Measurements from ENCODE around the gene ENTPD5.
A peak's percentile ranks its signal among the peaks of the same experiment; 100 is the strongest.

The ENTPD5 gene

GRCh38 chr14:74049876-74050495, 30.9 kb upstream of the ENTPD5 start:
- Histone ChIP-seq H3K27me3 (ENCODE audit: insufficient read depth, low read length, poor library complexity) (no peaks in the 10 kb centered on the region), H3K4me2 (ENCODE audit: low read length) (no peak overlapping the region)

GRCh38 chr14:74048281-74048680, 29.2 kb upstream of the ENTPD5 start:
- H2AK5ac ChIP-seq (ENCODE audit: low read length), result no peak overlapping the region
- H3K27ac ChIP-seq (ENCODE audit: low read depth, low read length), result no peak overlapping the region
- no peak overlapping the region for H3K18ac ChIP-seq (ENCODE audit: low read length)
- no peak overlapping the region for H4K5ac ChIP-seq (ENCODE audit: low read length)
- no peaks in the 10 kb centered on the region for H3K36me3 ChIP-seq (ENCODE audit: control insufficient read depth, insufficient read depth, low read length)
- no peak overlapping the region for H3K56ac ChIP-seq (ENCODE audit: low read length)
- no peak overlapping the region for H3K4me2 ChIP-seq (ENCODE audit: low read length)
- WGBS (ENCODE audit: extremely low coverage, insufficient coverage, low lambda C conversion rate), result no CpG with 5 or more reads among the region's 3 CpGs
- H2BK5ac ChIP-seq (ENCODE audit: low read length), result no peak overlapping the region
- H4K8ac ChIP-seq (ENCODE audit: low read depth, low read length), result no peak overlapping the region
- no peak overlapping the region for H2BK120ac ChIP-seq (ENCODE audit: low read depth, low read length)
- H3K79me1 ChIP-seq (ENCODE audit: low read length), result no peaks in the 10 kb centered on the region
- no peak overlapping the region for H3K4me3 ChIP-seq (ENCODE audit: low read length)
- DNase-seq, result peak; percentile 62
- H3K27me3 ChIP-seq (ENCODE audit: insufficient read depth, low read length, poor library complexity), result no peaks in the 10 kb centered on the region
- no peaks in the 10 kb centered on the region for H3K79me2 ChIP-seq (ENCODE audit: control insufficient read depth, insufficient read depth, low read length)
- no peak overlapping the region for H2BK15ac ChIP-seq (replicated peaks; ENCODE audit: low read depth)
- no peaks in the 10 kb centered on the region for H3K4me1 ChIP-seq (ENCODE audit: control insufficient read depth, low read depth, low read length)
- H3K4ac ChIP-seq (ENCODE audit: low read depth, low read length), result no peak overlapping the region
- no peak overlapping the region for H3K9ac ChIP-seq (ENCODE audit: low read length)
- H3K23ac ChIP-seq (ENCODE audit: low read length), result no peak overlapping the region

More at GRCh38 chr14:74049876-74050495, 30.9 kb upstream of the ENTPD5 start:
- no peak overlapping the region for H2AK5ac ChIP-seq (ENCODE audit: low read length)
- H3K79me1 ChIP-seq (ENCODE audit: low read length), result no peaks in the 10 kb centered on the region
- no peak overlapping the region for H3K4me3 ChIP-seq (ENCODE audit: low read length)
- no peak overlapping the region for H4K8ac ChIP-seq (ENCODE audit: low read depth, low read length)
- H3K18ac ChIP-seq (ENCODE audit: low read length), result no peak overlapping the region
- H4K5ac ChIP-seq (ENCODE audit: low read length), result no peak overlapping the region
- H3K27ac ChIP-seq (ENCODE audit: low read depth, low read length), result no peak overlapping the region
- H2BK5ac ChIP-seq (ENCODE audit: low read length), result no peak overlapping the region
- H2BK15ac ChIP-seq (replicated peaks; ENCODE audit: low read depth), result no peak overlapping the region
- no peak for DNase-seq
- no peak overlapping the region for H3K23ac ChIP-seq (ENCODE audit: low read length)
- H3K36me3 ChIP-seq (ENCODE audit: control insufficient read depth, insufficient read depth, low read length), result no peaks in the 10 kb centered on the region
- H3K56ac ChIP-seq (ENCODE audit: low read length), result no peak overlapping the region
- no peak overlapping the region for H3K4ac ChIP-seq (ENCODE audit: low read depth, low read length)
- no peak overlapping the region for H2BK120ac ChIP-seq (ENCODE audit: low read depth, low read length)
- H3K4me1 ChIP-seq (ENCODE audit: control insufficient read depth, low read depth, low read length), result no peaks in the 10 kb centered on the region
- WGBS (ENCODE audit: extremely low coverage, insufficient coverage, low lambda C conversion rate), result no CpG with 5 or more reads among the region's 3 CpGs
- H3K9ac ChIP-seq (ENCODE audit: low read length), result no peak overlapping the region
- H3K79me2 ChIP-seq (ENCODE audit: control insufficient read depth, insufficient read depth, low read length), result no peaks in the 10 kb centered on the region

GRCh38 chr14:74045522-74045921, 26.4 kb upstream of the ENTPD5 start:
- Histone ChIP-seq H2AK5ac (ENCODE audit: low read length) (no peak overlapping the region), H2BK5ac (ENCODE audit: low read length) (no peak overlapping the region), H3K23ac (ENCODE audit: low read length) (no peak overlapping the region), H3K18ac (ENCODE audit: low read length) (no peak overlapping the region), H3K4me1 (ENCODE audit: control insufficient read depth, low read depth, low read length) (no peaks in the 10 kb centered on the region), H3K79me1 (ENCODE audit: low read length) (no peaks in the 10 kb centered on the region), H3K4me3 (ENCODE audit: low read length) (no peak overlapping the region), H2BK15ac (replicated peaks; ENCODE audit: low read depth) (no peak overlapping the region), H3K79me2 (ENCODE audit: control insufficient read depth, insufficient read depth, low read length) (no peaks in the 10 kb centered on the region), H3K27me3 (ENCODE audit: insufficient read depth, low read length, poor library complexity) (no peaks in the 10 kb centered on the region), H3K36me3 (ENCODE audit: control insufficient read depth, insufficient read depth, low read length) (no peaks in the 10 kb centered on the region), H2BK120ac (ENCODE audit: low read depth, low read length) (no peak overlapping the region), H3K56ac (ENCODE audit: low read length) (no peak overlapping the region), H3K27ac (ENCODE audit: low read depth, low read length) (no peak overlapping the region), H3K4me2 (ENCODE audit: low read length) (no peak overlapping the region), H3K4ac (ENCODE audit: low read depth, low read length) (no peak overlapping the region), H3K9ac (ENCODE audit: low read length) (no peak overlapping the region), H4K5ac (ENCODE audit: low read length) (no peak overlapping the region), H4K8ac (ENCODE audit: low read depth, low read length) (no peak overlapping the region)
- no CpG with 5 or more reads among the region's 4 CpGs for WGBS (ENCODE audit: extremely low coverage, insufficient coverage, low lambda C conversion rate)
- no peak for DNase-seq

- Histone ChIP-seq H2BK15ac (replicated peaks; ENCODE audit: low read depth) (no peak overlapping the region), H3K36me3 (ENCODE audit: control insufficient read depth, insufficient read depth, low read length) (no peaks in the 10 kb centered on the region), H3K18ac (ENCODE audit: low read length) (no peak overlapping the region), H3K56ac (ENCODE audit: low read length) (no peak overlapping the region), H2BK120ac (ENCODE audit: low read depth, low read length) (no peak overlapping the region), H3K27me3 (ENCODE audit: insufficient read depth, low read length, poor library complexity) (no peaks in the 10 kb centered on the region), H3K27ac (ENCODE audit: low read depth, low read length) (no peak overlapping the region), H3K23ac (ENCODE audit: low read length) (no peak overlapping the region), H4K5ac (ENCODE audit: low read length) (no peak overlapping the region), H3K79me1 (ENCODE audit: low read length) (no peaks in the 10 kb centered on the region), H3K4ac (ENCODE audit: low read depth, low read length) (no peak overlapping the region), H4K8ac (ENCODE audit: low read depth, low read length) (no peak overlapping the region), H3K4me3 (ENCODE audit: low read length) (no peak overlapping the region), H3K9ac (ENCODE audit: low read length) (no peak overlapping the region), H3K4me1 (ENCODE audit: control insufficient read depth, low read depth, low read length) (no peaks in the 10 kb centered on the region), H2BK5ac (ENCODE audit: low read length) (no peak overlapping the region), H3K4me2 (ENCODE audit: low read length) (no peak overlapping the region), H2AK5ac (ENCODE audit: low read length) (no peak overlapping the region), H3K79me2 (ENCODE audit: control insufficient read depth, insufficient read depth, low read length) (no peaks in the 10 kb centered on the region)
- DNase-seq, result no peak
- WGBS (ENCODE audit: extremely low coverage, insufficient coverage, low lambda C conversion rate), result no CpG with 5 or more reads among the region's 2 CpGs
Measured at GRCh38 chr14:74042296-74042695, 23.2 kb upstream of the ENTPD5 start.

- no peaks in the 10 kb centered on the region for H3K36me3 ChIP-seq (ENCODE audit: control insufficient read depth, insufficient read depth, low read length)
- no peaks in the 10 kb centered on the region for H3K79me1 ChIP-seq (ENCODE audit: low read length)
- H2BK5ac ChIP-seq (ENCODE audit: low read length), result no peak overlapping the region
- no peaks in the 10 kb centered on the region for H3K27me3 ChIP-seq (ENCODE audit: insufficient read depth, low read length, poor library complexity)
- no peak overlapping the region for H3K18ac ChIP-seq (ENCODE audit: low read length)
- no peak overlapping the region for H4K8ac ChIP-seq (ENCODE audit: low read depth, low read length)
- H3K4me3 ChIP-seq (ENCODE audit: low read length), result no peak overlapping the region
- no peak overlapping the region for H4K5ac ChIP-seq (ENCODE audit: low read length)
- no peaks in the 10 kb centered on the region for H3K4me1 ChIP-seq (ENCODE audit: control insufficient read depth, low read depth, low read length)
- no peak overlapping the region for H2AK5ac ChIP-seq (ENCODE audit: low read length)
- no peak overlapping the region for H3K4me2 ChIP-seq (ENCODE audit: low read length)
- no peak overlapping the region for H3K4ac ChIP-seq (ENCODE audit: low read depth, low read length)
- H3K79me2 ChIP-seq (ENCODE audit: control insufficient read depth, insufficient read depth, low read length), result no peaks in the 10 kb centered on the region
- H2BK120ac ChIP-seq (ENCODE audit: low read depth, low read length), result no peak overlapping the region
- no peak overlapping the region for H3K56ac ChIP-seq (ENCODE audit: low read length)
- no peak overlapping the region for H3K9ac ChIP-seq (ENCODE audit: low read length)
- no peak overlapping the region for H3K23ac ChIP-seq (ENCODE audit: low read length)
- no peak overlapping the region for H2BK15ac ChIP-seq (replicated peaks; ENCODE audit: low read depth)
- no CpG with 5 or more reads among the region's 3 CpGs for WGBS (ENCODE audit: extremely low coverage, insufficient coverage, low lambda C conversion rate)
- no peak overlapping the region for H3K27ac ChIP-seq (ENCODE audit: low read depth, low read length)
- peak; percentile 60 for DNase-seq
Measured at GRCh38 chr14:74038020-74038859, 19.2 kb upstream of the ENTPD5 start.
